H7 (cell line): ENCODE data around the gene SHC3. TPM values are rescaled to one million over a fixed set of nuclear protein-coding genes. Genes with fewer than 3 reads are reported as not detected.

ENCODE experiments used
- DNase-seq: peaks from one replicate; pipeline ENCODE4 v3.0.0; 2012
- H3K27me3 ChIP-seq: 2 replicates; pipeline ENCODE4 v1.6.0; 2011; ENCODE audit warnings: mild to moderate bottlenecking, low read length; ENCODE audit not compliant: control insufficient read depth, insufficient read depth
- H3K36me3 ChIP-seq: replicated peaks from 2 replicates; pipeline ENCODE4 v1.5.1; 2011; ENCODE audit warnings: low read length; ENCODE audit not compliant: control insufficient read depth, insufficient read depth
- H3K4me3 ChIP-seq: 2 replicates; pipeline ENCODE4 v1.5.1; 2011; ENCODE audit warnings: low read depth, mild to moderate bottlenecking, control low read depth, low read length, moderate library complexity; ENCODE audit not compliant: insufficient read depth
- total RNA-seq: library from RNA; depleted of rRNA; stranded (reverse); fragments of >200 nt; shearing (Covaris generic); gene quantifications from 2 replicates; pipeline ENCODE4 v1.2.3, GENCODE V29; 2014

Gene SHC3
- total RNA-seq, 1 experiment from 2014 or later: 13.2 TPM

- no peak for DNase-seq
- Histone ChIP-seq H3K27me3 (no peaks in the 10 kb centered on the region), H3K4me3 (no peak overlapping the region), H3K36me3 (no peaks in the 10 kb centered on the region)
Observed at GRCh38 chr9:89037346-89037745, 141.3 kb downstream of the SHC3 start.

DNA sequence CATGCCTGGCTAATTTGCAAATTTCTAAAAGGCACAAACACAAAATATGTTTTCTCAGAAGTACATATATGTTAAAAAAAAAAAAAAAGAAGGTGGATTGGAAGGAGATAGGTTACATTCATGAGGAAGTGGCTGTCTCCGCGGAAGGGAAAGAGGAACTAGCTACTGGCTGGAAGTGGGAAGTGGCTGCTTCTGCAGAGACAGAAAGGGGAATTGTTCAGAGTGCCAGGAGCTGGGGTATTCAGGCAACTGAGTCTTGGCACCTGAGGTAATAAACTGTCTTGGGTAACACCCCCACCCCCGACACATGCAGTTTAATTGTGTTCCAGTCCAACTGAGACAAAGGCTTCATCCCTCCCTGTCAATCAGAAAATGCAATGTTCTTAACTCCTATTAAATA is 141.7 kb downstream of the SHC3 start:
- Histone ChIP-seq H3K27me3 (no peaks in the 10 kb centered on the region), H3K4me3 (no peak overlapping the region), H3K36me3 (no peaks in the 10 kb centered on the region)
- DNase-seq: no peak

GRCh38 chr9:89036383-89036782 is 142.2 kb downstream of the SHC3 start:
- no peaks in the 10 kb centered on the region for H3K36me3 ChIP-seq
- no peak for DNase-seq
- H3K27me3 ChIP-seq: no peaks in the 10 kb centered on the region
- H3K4me3 ChIP-seq: no peak overlapping the region

- DNase-seq: no peak
- H3K27me3 ChIP-seq: no peaks in the 10 kb centered on the region
Observed at GRCh38 chr9:89032661-89033060, 146.0 kb downstream of the SHC3 start.

DNA sequence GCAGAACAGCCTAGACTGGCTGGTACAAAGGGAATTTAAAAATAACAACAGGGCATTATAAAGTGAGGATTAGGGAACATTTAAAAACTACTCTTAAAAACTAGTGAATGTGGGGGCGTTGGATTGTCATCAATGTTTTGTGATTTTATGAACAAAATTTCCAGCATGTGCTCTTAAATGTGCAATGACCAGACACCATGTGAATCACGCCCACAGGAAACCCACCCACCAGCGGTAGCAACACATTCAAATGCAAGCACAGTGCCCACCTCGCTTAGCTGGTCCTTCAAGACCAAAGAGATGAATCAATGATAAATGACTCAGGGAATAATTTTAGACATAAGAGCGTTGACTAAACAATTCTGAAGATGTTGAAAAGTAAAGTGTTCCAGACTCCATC is 146.4 kb downstream of the SHC3 start:
- Histone ChIP-seq H3K27me3 (no peaks in the 10 kb centered on the region), H3K4me3 (no peak overlapping the region), H3K36me3 (no peaks in the 10 kb centered on the region)
- DNase-seq: no peak

More at GRCh38 chr9:89032661-89033060, 146.0 kb downstream of the SHC3 start:
- H3K4me3 ChIP-seq: no peak overlapping the region
- H3K36me3 ChIP-seq: no peaks in the 10 kb centered on the region

DNA sequence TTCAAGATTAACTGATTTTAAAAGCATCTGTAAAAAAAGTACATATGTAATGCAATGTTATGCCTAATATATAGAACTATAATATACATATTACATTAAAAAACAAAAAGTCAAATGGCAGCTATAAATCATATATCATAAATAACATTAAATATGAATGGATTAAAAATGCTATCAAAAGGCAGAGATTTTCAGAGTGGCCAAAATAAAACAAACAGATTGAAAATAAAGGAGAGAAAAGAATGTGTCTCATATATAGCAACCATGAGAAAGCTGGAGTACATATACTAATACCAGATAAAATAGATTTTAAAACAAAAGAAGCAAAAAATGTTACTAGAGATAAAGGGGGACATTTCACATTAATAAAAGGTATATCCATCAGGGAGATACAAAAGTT is 148.8 kb downstream of the SHC3 start:
- no peak for DNase-seq
- Histone ChIP-seq H3K4me3 (no peak overlapping the region), H3K36me3 (no peaks in the 10 kb centered on the region), H3K27me3 (no peaks in the 10 kb centered on the region)

- Histone ChIP-seq H3K36me3 (no peaks in the 10 kb centered on the region), H3K27me3 (no peaks in the 10 kb centered on the region), H3K4me3 (no peak overlapping the region)
- DNase-seq: no peak
Observed at GRCh38 chr9:89026876-89027275, 151.7 kb downstream of the SHC3 start.

- Histone ChIP-seq H3K27me3 (no peaks in the 10 kb centered on the region), H3K36me3 (no peaks in the 10 kb centered on the region), H3K4me3 (no peak overlapping the region)
- no peak for DNase-seq
Observed at GRCh38 chr9:89025553-89025952, 153.1 kb downstream of the SHC3 start.

DNA sequence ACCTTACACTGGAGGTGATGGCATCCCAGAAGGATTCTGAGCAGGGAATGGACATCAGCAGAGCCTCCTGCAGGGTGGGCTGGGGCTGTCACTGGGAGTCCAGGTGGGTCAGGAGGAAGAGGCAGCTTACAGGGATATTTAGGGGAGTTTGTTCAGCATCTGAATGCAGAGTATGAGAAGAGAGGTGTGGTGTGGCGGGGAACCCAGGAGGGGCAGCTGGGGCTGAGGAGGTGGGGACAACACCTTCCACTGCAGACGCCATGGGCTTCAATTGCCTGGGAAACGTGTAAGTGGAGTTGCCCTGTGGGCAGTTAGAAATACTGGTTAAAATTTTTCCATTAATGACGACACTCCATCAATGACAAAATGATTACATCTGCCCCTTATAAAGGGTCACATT is 153.9 kb downstream of the SHC3 start:
- no peak for DNase-seq

DNA sequence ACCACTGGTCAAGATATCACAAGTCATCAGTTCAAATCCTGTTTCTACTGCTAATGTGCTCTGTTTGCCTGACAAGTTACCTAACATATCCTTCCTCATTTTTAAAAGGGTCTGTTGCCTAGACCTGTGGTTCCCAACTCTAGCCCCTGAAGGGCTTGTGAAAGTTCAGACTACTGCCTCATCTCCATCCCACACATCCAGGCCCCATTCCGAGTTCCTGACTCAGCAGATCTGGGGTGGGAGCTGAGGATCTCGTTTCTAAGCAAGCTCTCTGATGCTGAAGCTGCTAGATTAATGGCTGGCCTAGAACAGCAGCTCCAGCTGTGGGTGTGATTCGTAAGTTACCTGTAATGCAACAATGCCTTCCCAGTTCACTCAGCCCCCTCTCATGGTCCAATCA is 154.9 kb downstream of the SHC3 start:
- H3K27me3 ChIP-seq: no peaks in the 10 kb centered on the region
- no peak for DNase-seq
- no peaks in the 10 kb centered on the region for H3K36me3 ChIP-seq
- H3K4me3 ChIP-seq: no peak overlapping the region

More for the DNA sequence above, 153.9 kb downstream of the SHC3 start:
- H3K27me3 ChIP-seq: no peaks in the 10 kb centered on the region
- H3K36me3 ChIP-seq: no peaks in the 10 kb centered on the region
- H3K4me3 ChIP-seq: no peak overlapping the region

DNA sequence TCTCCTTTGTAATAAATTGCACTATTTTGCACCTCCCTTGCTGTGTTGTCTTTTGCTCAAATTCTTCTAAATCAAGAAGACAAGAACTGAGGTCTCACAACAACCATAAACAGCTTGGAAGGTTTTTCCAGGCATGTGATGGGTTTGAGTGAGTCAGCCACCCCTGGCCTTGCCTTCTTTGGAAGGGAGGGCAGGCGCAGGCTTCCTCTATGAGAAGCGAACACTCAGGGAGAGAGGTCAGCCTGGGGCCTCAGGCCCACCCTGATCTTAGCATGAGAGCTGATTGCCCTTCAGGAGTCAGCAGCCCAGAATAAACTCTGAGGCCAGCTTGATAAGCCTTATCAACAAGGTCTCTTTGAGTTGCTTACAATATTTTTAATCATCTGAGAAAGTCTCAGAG is 155.7 kb downstream of the SHC3 start:
- Histone ChIP-seq H3K36me3 (no peaks in the 10 kb centered on the region), H3K4me3 (no peak overlapping the region), H3K27me3 (no peaks in the 10 kb centered on the region)

DNA sequence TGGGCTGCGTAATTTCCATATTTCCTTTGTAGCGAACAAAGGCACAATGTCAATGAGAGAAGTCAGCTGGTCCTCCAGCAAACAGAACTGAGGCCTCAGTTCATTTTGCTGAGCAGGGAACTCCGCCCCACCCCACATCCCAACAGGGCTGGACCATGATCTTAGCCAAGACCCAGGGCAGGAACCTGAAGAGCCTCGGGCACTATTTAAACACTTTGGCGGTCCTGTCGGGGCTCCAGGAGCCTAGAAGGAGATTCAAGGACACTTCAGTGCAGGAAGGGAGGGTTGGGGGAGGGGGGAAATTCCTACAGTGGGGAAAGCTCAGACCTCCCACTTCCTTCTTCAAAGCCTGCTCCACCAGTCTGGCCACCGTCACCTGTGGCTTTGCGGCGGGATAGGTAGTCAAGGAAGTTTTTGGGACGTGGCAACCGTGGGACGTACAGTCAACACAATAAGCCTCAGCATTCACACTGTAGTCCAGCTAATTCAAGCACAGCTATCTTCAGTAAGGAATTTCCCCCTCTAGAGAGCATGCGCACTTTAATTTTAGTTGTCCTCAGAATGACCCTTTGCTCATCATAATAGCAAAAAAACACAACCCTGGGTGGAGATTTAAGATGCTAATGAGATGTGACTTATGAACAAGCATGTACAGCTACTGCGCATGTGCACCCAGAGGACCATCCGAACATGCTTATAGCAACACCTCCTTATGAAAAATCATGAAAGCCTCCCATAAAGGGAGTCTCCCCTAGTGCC is 156.4 kb downstream of the SHC3 start:
- H3K27me3 ChIP-seq: no peaks in the 10 kb centered on the region
- no peak overlapping the region for H3K4me3 ChIP-seq
- no peak for DNase-seq
- no peaks in the 10 kb centered on the region for H3K36me3 ChIP-seq

More for the DNA sequence above, 155.7 kb downstream of the SHC3 start:
- no peak for DNase-seq

DNA sequence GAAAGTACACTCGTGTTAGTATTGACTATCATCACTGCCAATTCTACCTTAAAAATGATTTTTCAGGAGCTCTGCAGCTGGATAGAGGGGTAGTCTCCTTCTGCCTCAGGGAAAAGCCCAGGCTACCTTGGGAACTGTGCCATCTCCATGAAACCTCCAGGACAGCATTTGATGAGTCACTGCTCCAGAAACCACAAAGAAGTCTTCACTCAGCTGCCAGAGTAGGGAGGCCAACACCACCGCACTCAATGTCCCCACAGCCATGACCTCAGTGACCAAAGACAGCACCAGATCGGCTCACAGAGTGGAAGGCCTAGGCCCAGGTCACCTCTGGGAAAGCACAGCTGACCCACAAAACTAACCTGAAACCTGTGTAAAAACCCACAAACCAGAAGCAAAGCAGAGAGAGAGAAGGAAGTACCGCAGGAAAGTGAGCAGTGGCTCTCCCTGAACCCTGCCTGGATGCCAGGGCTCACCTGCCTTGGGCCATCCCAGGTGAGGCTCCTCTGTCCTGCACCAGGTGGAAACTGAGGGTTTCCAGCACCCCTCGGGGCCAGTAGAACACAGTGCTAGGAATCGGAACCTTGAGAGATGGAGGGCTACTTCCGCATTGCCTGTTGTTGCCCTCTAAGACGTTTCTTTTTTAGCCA is 157.3 kb downstream of the SHC3 start:
- H3K4me3 ChIP-seq: no peak overlapping the region
- no peaks in the 10 kb centered on the region for H3K36me3 ChIP-seq
- DNase-seq: no peak
- H3K27me3 ChIP-seq: no peaks in the 10 kb centered on the region

DNA sequence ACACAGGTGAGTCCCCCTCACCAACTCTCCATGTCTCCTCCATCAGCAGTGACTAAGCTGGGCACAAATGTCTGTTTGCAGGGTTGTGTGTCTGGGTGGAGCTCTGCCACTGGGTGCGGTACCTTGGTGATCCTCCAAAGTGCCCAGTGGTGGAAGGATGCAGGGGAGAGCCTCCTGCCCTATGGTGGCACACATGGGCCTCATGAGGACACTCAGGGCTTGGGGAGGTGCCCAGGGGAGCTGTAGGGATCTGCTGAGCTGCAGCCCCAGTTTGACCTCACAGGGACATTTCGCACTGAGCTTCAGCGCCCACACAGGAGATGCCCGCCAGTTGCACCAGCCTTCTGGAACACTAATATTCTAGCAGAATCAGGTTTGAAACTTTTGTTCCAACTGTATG is 157.9 kb downstream of the SHC3 start:
- DNase-seq: no peak
- Histone ChIP-seq H3K36me3 (no peaks in the 10 kb centered on the region), H3K4me3 (no peak overlapping the region), H3K27me3 (no peaks in the 10 kb centered on the region)

- Histone ChIP-seq H3K27me3 (no peaks in the 10 kb centered on the region), H3K4me3 (no peak overlapping the region), H3K36me3 (no peaks in the 10 kb centered on the region)
- no peak for DNase-seq
Observed at GRCh38 chr9:89015336-89015735, 163.3 kb downstream of the SHC3 start.
